ENCODE measurements around the gene GSAP. TPM values are rescaled to one million over a fixed set of nuclear protein-coding genes. Genes with fewer than 3 reads are reported as not detected.
"Not testable (repeated sequence)": the region's sequence is repeated elsewhere in the genome, so short reads cannot be mapped to it uniquely, and the experiment has no call there.

GSAP gene
- polyA plus RNA-seq (2013, experiment 1 of 2): 0.60 TPM
- 0.63 TPM for polyA plus RNA-seq (2013, experiment 2 of 2)

DNA sequence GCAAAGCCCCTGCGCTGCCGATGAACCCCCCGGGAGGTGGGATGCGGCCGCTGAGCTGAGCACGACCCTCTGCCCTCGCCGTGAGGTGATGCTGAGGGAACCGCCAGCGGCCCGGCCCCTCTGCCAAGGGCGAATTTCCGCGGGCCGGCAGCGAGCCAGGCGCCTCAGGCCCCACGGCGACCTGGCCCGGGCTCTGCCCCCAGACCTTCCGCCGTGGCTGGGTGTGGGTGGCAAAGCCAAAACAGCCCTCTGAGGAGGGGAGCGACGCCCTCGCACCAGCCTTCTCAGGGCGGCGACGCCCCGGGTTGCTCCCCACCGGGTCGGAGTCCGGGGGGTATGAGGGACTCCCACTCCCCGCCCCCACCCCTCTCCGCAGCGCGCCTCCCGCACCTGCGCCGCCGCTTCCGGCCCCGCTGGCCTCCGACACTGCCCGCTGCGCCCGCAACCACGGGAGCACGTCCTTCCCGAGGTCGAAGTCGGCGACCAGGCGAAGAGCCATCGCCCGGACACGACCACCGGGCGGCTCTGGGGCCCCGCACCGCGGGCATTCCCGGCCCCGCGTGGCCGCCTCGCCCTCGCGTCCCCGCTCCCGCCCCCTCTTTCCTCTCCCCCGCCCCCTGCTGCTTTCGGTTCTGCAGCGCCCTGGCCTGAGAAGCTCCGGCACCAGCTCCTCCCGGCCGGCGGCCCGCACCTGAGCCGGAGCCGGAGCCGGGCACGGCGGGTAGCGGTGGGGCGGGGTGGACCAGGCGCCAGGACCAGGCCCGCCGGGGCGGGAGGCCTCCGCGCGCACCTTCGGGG is at the start of gene GSAP:
TSS of gene GSAP (minus strand) at position 527 of the 798 bp plus-strand sequence. CDS start at position 499, 28 bp downstream.
- Histone ChIP-seq H3K36me3 (ENCODE audit: insufficient read depth, low read length) (no peaks in the 10 kb centered on the region), H3K27me3 (ENCODE audit: insufficient read depth, low read length) (peaks cover 42% of the 10 kb centered on the region), H3K4me1 (ENCODE audit: insufficient read depth, low read length) (peaks cover 42% of the 10 kb centered on the region), H3K9ac (ENCODE audit: low read depth, low read length) (peak within 1 kb of the TSS; percentile 61), H3K27ac (ENCODE audit: low read depth, low read length) (peak within 1 kb of the TSS; percentile 9; the same call in 1 of the 2 replicates), H3K9me3 (ENCODE audit: insufficient read depth, low read depth, low read length) (no peaks in the 10 kb centered on the region), H3K4me3 (ENCODE audit: low read length) (peak within 1 kb of the TSS; percentile 63)
- under 1% methylated on average over 93 of the region's 93 CpGs for WGBS

DNA sequence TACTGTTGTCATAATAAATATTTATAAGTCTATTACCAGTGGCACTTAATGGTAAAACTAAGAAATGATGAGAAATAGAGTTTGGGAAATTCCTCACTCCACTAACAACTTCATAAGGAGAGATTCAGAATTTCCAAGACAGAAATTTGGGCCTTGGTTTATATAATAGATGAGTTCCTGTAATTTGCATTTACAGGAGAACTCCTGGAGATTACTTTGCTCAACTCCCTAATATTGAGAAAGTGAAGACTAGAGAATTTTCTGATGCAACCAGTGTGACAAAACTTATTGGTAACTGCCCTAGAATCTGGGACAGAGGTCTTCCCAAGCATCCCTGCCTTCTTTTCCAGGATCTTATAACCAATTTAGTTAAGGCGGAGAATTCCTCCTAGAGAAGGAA is 49.1 kb upstream of the GSAP start:
- Histone ChIP-seq H3K4me1 (ENCODE audit: insufficient read depth, low read length) (no peaks in the 10 kb centered on the region), H3K36me3 (ENCODE audit: insufficient read depth, low read length) (no peaks in the 10 kb centered on the region), H3K27ac (ENCODE audit: low read depth, low read length) (no peak overlapping the region), H3K27me3 (ENCODE audit: insufficient read depth, low read length) (no peaks in the 10 kb centered on the region), H3K4me3 (ENCODE audit: low read length) (no peak overlapping the region), H3K9ac (ENCODE audit: low read depth, low read length) (no peak overlapping the region), H3K9me3 (ENCODE audit: insufficient read depth, low read depth, low read length) (peaks cover 11% of the 10 kb centered on the region; the same call in 1 of the 2 replicates)
- no CpG with 5 or more reads among the region's 1 CpG for WGBS

DNA sequence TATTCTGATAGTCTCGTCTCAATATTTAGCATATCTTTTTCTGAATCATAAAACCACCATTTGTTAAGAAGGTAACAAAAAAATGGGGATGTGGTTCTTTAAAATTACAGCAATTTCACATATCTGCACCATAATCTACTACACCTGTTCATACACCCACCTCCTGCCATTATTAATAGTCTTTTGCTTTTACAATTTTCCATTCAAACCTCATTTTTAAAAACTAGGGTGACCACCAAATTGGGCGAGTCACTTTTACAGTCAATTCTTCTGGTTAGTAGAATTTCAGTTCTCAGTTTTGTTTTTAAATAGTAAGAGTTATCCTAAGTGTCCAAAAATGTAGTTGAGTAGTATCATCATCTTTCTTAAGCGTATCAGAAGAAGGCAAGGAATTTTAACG is 48.4 kb upstream of the GSAP start:
- H3K9ac ChIP-seq (ENCODE audit: low read depth, low read length): no peak overlapping the region
- no peaks in the 10 kb centered on the region for H3K27me3 ChIP-seq (ENCODE audit: insufficient read depth, low read length)
- no peaks in the 10 kb centered on the region for H3K36me3 ChIP-seq (ENCODE audit: insufficient read depth, low read length)
- no peak overlapping the region for H3K4me3 ChIP-seq (ENCODE audit: low read length)
- 93% methylated on average over 4 of the region's 4 CpGs for WGBS
- no peaks in the 10 kb centered on the region for H3K4me1 ChIP-seq (ENCODE audit: insufficient read depth, low read length)
- no peak overlapping the region for H3K27ac ChIP-seq (ENCODE audit: low read depth, low read length)
- peaks cover 9% of the 10 kb centered on the region; the same call in 1 of the 2 replicates for H3K9me3 ChIP-seq (ENCODE audit: insufficient read depth, low read depth, low read length)

GRCh38 chr7:77463632-77464031 is 47.5 kb upstream of the GSAP start:
- H3K27me3 ChIP-seq (ENCODE audit: insufficient read depth, low read length); H3K9ac ChIP-seq (ENCODE audit: low read depth, low read length); H3K4me3 ChIP-seq (ENCODE audit: low read length); H3K4me1 ChIP-seq (ENCODE audit: insufficient read depth, low read length); H3K9me3 ChIP-seq (ENCODE audit: insufficient read depth, low read depth, low read length); H3K27ac ChIP-seq (ENCODE audit: low read depth, low read length); H3K36me3 ChIP-seq (ENCODE audit: insufficient read depth, low read length): not testable (repeated sequence)
- WGBS: 90% methylated on average over 6 of the region's 6 CpGs

- no peak overlapping the region for H3K4me3 ChIP-seq (ENCODE audit: low read length)
- no peak overlapping the region for H3K9ac ChIP-seq (ENCODE audit: low read depth, low read length)
- H3K27me3 ChIP-seq (ENCODE audit: insufficient read depth, low read length): no peaks in the 10 kb centered on the region
- WGBS: 95% methylated on average over 6 of the region's 6 CpGs
- no peak overlapping the region for H3K27ac ChIP-seq (ENCODE audit: low read depth, low read length)
- no peaks in the 10 kb centered on the region for H3K9me3 ChIP-seq (ENCODE audit: insufficient read depth, low read depth, low read length)
- H3K4me1 ChIP-seq (ENCODE audit: insufficient read depth, low read length): no peaks in the 10 kb centered on the region
- H3K36me3 ChIP-seq (ENCODE audit: insufficient read depth, low read length): no peaks in the 10 kb centered on the region
These were observed 45.7 kb upstream of the GSAP start for GRCh38 chr7:77461842-77462241.

- no peak overlapping the region for H3K4me3 ChIP-seq (ENCODE audit: low read length)
- H3K4me1 ChIP-seq (ENCODE audit: insufficient read depth, low read length): no peaks in the 10 kb centered on the region
- no peak overlapping the region for H3K27ac ChIP-seq (ENCODE audit: low read depth, low read length)
- H3K27me3 ChIP-seq (ENCODE audit: insufficient read depth, low read length): no peaks in the 10 kb centered on the region
- no peak overlapping the region for H3K9ac ChIP-seq (ENCODE audit: low read depth, low read length)
- no peaks in the 10 kb centered on the region for H3K9me3 ChIP-seq (ENCODE audit: insufficient read depth, low read depth, low read length)
- no peaks in the 10 kb centered on the region for H3K36me3 ChIP-seq (ENCODE audit: insufficient read depth, low read length)
- WGBS: 76% methylated on average over 3 of the region's 3 CpGs
These were observed 45.1 kb upstream of the GSAP start for GRCh38 chr7:77461246-77461645.

DNA sequence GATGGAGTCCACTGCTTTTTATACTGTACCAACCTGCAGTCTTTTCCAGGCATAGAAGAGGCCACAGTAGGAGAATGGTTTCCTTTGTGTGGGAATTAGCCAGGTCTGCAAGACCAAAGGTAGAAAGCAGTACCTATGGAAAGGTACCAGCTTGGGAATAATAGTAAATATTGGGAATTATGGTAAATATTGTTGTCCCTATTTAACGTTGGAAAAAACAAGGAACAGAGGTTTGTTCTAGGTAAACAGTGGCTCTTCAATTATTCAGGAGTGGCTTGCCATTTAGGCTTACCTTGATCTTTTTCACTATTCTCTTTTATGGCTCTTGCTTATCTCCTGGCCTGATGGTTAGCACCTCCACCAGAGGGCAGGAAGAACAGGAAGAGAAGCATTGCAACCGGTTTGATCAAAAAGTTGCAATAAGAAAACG is 43.9 kb upstream of the GSAP start:
- Histone ChIP-seq H3K9ac (ENCODE audit: low read depth, low read length) (no peak overlapping the region), H3K27ac (ENCODE audit: low read depth, low read length) (no peak overlapping the region), H3K9me3 (ENCODE audit: insufficient read depth, low read depth, low read length) (no peaks in the 10 kb centered on the region), H3K4me3 (ENCODE audit: low read length) (no peak overlapping the region), H3K4me1 (ENCODE audit: insufficient read depth, low read length) (no peaks in the 10 kb centered on the region), H3K36me3 (ENCODE audit: insufficient read depth, low read length) (no peaks in the 10 kb centered on the region), H3K27me3 (ENCODE audit: insufficient read depth, low read length) (no peaks in the 10 kb centered on the region)
- 66% methylated on average over 3 of the region's 3 CpGs for WGBS

DNA sequence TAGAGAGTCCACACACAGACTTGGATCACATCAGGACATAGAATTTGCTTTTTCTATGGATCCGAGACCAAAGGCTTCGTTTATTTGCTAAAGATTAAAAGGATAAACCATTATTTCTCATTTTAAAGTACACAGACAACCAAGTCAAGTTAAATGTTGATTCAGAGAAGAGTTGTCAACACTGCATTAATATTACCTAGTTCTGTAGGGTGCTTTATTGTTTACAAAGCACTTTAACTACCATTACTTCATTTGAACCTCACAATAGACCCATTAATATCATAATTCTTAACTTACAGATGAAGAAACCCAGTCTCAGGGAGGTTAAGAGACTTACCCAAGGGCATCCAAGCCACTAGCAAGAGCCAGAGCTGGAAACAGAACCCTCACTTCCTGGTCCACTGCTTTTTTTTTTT is 43.2 kb upstream of the GSAP start:
- Histone ChIP-seq H3K36me3 (ENCODE audit: insufficient read depth, low read length) (no peaks in the 10 kb centered on the region), H3K9me3 (ENCODE audit: insufficient read depth, low read depth, low read length) (no peaks in the 10 kb centered on the region), H3K27me3 (ENCODE audit: insufficient read depth, low read length) (no peaks in the 10 kb centered on the region), H3K27ac (ENCODE audit: low read depth, low read length) (no peak overlapping the region), H3K4me3 (ENCODE audit: low read length) (no peak overlapping the region), H3K4me1 (ENCODE audit: insufficient read depth, low read length) (no peaks in the 10 kb centered on the region), H3K9ac (ENCODE audit: low read depth, low read length) (no peak overlapping the region)
- 94% methylated on average over 2 of the region's 2 CpGs for WGBS

GRCh38 chr7:77458786-77459185 is 42.6 kb upstream of the GSAP start:
- Histone ChIP-seq H3K36me3 (ENCODE audit: insufficient read depth, low read length) (no peaks in the 10 kb centered on the region), H3K9me3 (ENCODE audit: insufficient read depth, low read depth, low read length) (no peaks in the 10 kb centered on the region), H3K27me3 (ENCODE audit: insufficient read depth, low read length) (no peaks in the 10 kb centered on the region)

GRCh38 chr7:77457779-77458178 is 41.6 kb upstream of the GSAP start:
- no peaks in the 10 kb centered on the region for H3K36me3 ChIP-seq (ENCODE audit: insufficient read depth, low read length)
- no peaks in the 10 kb centered on the region for H3K4me1 ChIP-seq (ENCODE audit: insufficient read depth, low read length)
- no peak overlapping the region for H3K4me3 ChIP-seq (ENCODE audit: low read length)
- H3K27ac ChIP-seq (ENCODE audit: low read depth, low read length): no peak overlapping the region
- 82% methylated on average over 3 of the region's 4 CpGs for WGBS
- no peaks in the 10 kb centered on the region for H3K27me3 ChIP-seq (ENCODE audit: insufficient read depth, low read length)
- no peak overlapping the region for H3K9ac ChIP-seq (ENCODE audit: low read depth, low read length)
- H3K9me3 ChIP-seq (ENCODE audit: insufficient read depth, low read depth, low read length): no peaks in the 10 kb centered on the region

More at GRCh38 chr7:77458786-77459185, 42.6 kb upstream of the GSAP start:
- Histone ChIP-seq H3K4me1 (ENCODE audit: insufficient read depth, low read length) (no peaks in the 10 kb centered on the region), H3K9ac (ENCODE audit: low read depth, low read length) (no peak overlapping the region), H3K4me3 (ENCODE audit: low read length) (no peak overlapping the region), H3K27ac (ENCODE audit: low read depth, low read length) (no peak overlapping the region)
- 100% methylated on average over 1 of the region's 3 CpGs for WGBS

DNA sequence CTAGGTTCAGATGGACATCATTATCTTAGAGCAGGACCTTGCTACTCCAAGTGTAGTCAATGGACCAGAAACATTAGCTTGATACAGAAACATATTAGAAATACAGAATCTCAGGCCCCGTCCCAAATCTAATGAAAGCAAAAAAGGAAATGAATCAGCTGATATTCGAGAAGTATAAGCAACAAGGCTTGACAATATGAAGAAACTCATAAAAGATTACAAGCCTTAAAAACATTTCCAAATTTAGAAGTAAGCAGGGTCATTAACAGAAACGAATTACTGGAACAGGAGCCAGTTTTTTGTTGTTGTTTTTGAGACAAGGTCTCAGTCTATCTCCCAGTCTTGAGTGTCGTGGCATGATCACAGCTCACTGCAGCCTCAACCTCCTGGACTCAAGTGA is 40.5 kb upstream of the GSAP start:
- H3K9ac ChIP-seq (ENCODE audit: low read depth, low read length): no peak overlapping the region
- no peak overlapping the region for H3K4me3 ChIP-seq (ENCODE audit: low read length)
- no peaks in the 10 kb centered on the region for H3K27me3 ChIP-seq (ENCODE audit: insufficient read depth, low read length)
- WGBS: 94% methylated on average over 4 of the region's 4 CpGs
- H3K9me3 ChIP-seq (ENCODE audit: insufficient read depth, low read depth, low read length): no peaks in the 10 kb centered on the region
- H3K27ac ChIP-seq (ENCODE audit: low read depth, low read length): no peak overlapping the region
- H3K36me3 ChIP-seq (ENCODE audit: insufficient read depth, low read length): no peaks in the 10 kb centered on the region
- no peaks in the 10 kb centered on the region for H3K4me1 ChIP-seq (ENCODE audit: insufficient read depth, low read length)
